ENCODE data around the gene SEC22C. TPM values are rescaled to one million over a fixed set of nuclear protein-coding genes. Genes with fewer than 3 reads are reported as not detected.

SEC22C gene
- total and polyA plus RNA-seq, 2 of the 4 experiments (the other 2 are of a cell fraction), result 24.0 to 43.9 TPM

DNA sequence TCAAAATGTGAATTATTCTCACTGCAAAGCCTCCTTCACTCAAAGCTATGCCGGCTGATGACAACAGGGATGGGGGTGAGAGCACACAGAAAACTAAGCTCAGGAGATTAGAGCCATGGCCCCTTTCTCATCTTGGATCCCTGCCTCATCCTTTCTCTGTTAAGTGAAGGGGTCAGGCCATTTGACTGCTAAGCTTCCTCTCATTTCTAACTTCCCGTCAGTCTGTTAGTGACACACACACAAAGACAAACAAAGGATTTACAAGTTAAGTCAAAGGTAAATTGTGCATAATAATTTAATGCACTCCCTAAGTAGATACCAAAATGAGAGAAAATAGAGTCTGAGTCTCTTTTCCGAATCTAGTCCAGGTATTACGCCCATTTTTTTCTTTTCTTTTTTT is 10.0 kb upstream of the SEC22C start:
- ChIA-PET POLR2A (ENCODE audit: unreplicated experiment) (interaction anchor here (0.6 kb wide), 1 partner anchor 16 kb away, joined by 3 read pairs; no protein-coding TSS in a partner anchor), CTCF (interaction anchor here (0.7 kb wide), 1 partner anchor 11 kb away, joined by 4 read pairs; no protein-coding TSS in a partner anchor)
- peaks cover 3% of the 10 kb centered on the region; the same call in 1 of the 2 replicates for H4K20me1 ChIP-seq (ENCODE audit: insufficient read depth, low read length)
- peak overlapping the region; percentile 92 for H2AK9ac ChIP-seq (replicated peaks; ENCODE audit: low read depth, low read length, poor library complexity)
- H3K4ac ChIP-seq (ENCODE audit: low read depth, low read length), result peak overlapping the region; percentile 9; the same call in 1 of the 2 replicates
- H3K36me3 ChIP-seq (ENCODE audit: control insufficient read depth, insufficient read depth, low read length), result peaks cover 4% of the 10 kb centered on the region; the same call in 1 of the 2 replicates
- no peaks in the 10 kb centered on the region for H3K9me3 ChIP-seq (ENCODE audit: control insufficient read depth, insufficient read depth, low read length)
- intact Hi-C loops (cut with micrococcal nuclease) (loop anchor here (1.0 kb wide), 1 partner anchor 8 kb away; the partner anchor contains the start of gene NKTR), dilution Hi-C loops (cut with HindIII; ENCODE audit: low sequenced_read_pairs, unreplicated experiment) (no loop called here), in situ Hi-C loops (cut with MboI; ENCODE audit: low sequenced_read_pairs) (no loop called here)
- H3K27ac ChIP-seq (ENCODE audit: insufficient read depth, low read length), result peak overlapping the region; percentile 37; the same call in 1 of the 2 replicates
- no peak overlapping the region for H3K18ac ChIP-seq (ENCODE audit: low read depth, low read length)
- H3K4me1 ChIP-seq (ENCODE audit: control insufficient read depth, insufficient read depth, low read length), result peaks cover 6% of the 10 kb centered on the region
- no TSS peak for BruUV-seq (replicated peaks)
- TF ChIP-seq CEBPB (IDR thresholded peaks at IDR 0.05; ENCODE audit: low read depth, low read length) (no peak), SMC3 (IDR thresholded peaks at IDR 0.05; ENCODE audit: low read depth, low read length) (no peak), POLR2A (IDR thresholded peaks at IDR 0.05; ENCODE audit: low read depth, low read length) (no peak), BHLHE40 (IDR thresholded peaks at IDR 0.05; ENCODE audit: low read depth, low read length) (no peak), MXI1 (IDR thresholded peaks at IDR 0.05; ENCODE audit: borderline replicate concordance, low read depth, low read length) (no peak), RCOR1 (IDR thresholded peaks at IDR 0.05; ENCODE audit: insufficient replicate concordance, low read length) (no peak)
- TF ChIP-seq, protein P1, sequence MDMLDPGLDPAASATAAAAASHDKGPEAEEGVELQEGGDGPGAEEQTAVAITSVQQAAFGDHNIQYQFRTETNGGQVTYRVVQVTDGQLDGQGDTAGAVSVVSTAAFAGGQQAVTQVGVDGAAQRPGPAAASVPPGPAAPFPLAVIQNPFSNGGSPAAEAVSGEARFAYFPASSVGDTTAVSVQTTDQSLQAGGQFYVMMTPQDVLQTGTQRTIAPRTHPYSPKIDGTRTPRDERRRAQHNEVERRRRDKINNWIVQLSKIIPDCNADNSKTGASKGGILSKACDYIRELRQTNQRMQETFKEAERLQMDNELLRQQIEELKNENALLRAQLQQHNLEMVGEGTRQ (IDR thresholded peaks at IDR 0.05; ENCODE audit: low read depth, low read length), result no peak
- no peak overlapping the region for H2BK20ac ChIP-seq (ENCODE audit: low read depth, low read length)
- H4K5ac ChIP-seq (ENCODE audit: low read depth, low read length), result peak overlapping the region; percentile 15; the same call in 1 of the 2 replicates
- no CpG with 5 or more reads among the region's 4 CpGs for WGBS, 2 experiments (ENCODE audit: extremely low coverage in 2 of 2, insufficient read length in 1 of 2)
- no peak overlapping the region for H2BK5ac ChIP-seq (ENCODE audit: low read depth, low read length, poor library complexity, severe bottlenecking)
- peaks cover 9% of the 10 kb centered on the region for H3K9me1 ChIP-seq (ENCODE audit: insufficient read depth, low read length)
- peak overlapping the region; percentile 48; the same call in 1 of the 2 replicates for H3K14ac ChIP-seq (replicated peaks; ENCODE audit: low read depth, low read length)
- H2BK15ac ChIP-seq (ENCODE audit: low read depth, low read length), result no peak overlapping the region
- no peaks in the 10 kb centered on the region for H3K27me3 ChIP-seq (ENCODE audit: control insufficient read depth, insufficient read depth, low read length)
- no peak overlapping the region; the same call in 1 of the 2 replicates for H3K56ac ChIP-seq (ENCODE audit: extremely low read depth, insufficient read depth, low read length)
- H4K8ac ChIP-seq (ENCODE audit: low read depth in 2 of 2, low read length in 2 of 2), result peak overlapping the region; percentile 36 to 67; a peak in 3 of 4 replicates
- no peak overlapping the region for H2BK120ac ChIP-seq (ENCODE audit: low read depth, low read length)
- H3K4me2 ChIP-seq (ENCODE audit: low read depth, low read length), result peak overlapping the region; percentile 71
- DNase-seq (no peak), ATAC-seq (ENCODE audit: low read depth) (no peak)
- peak overlapping the region; percentile 59 for H2AK5ac ChIP-seq (ENCODE audit: low read depth, low read length)
- H3K9ac ChIP-seq (ENCODE audit: low read depth, low read length), result peak overlapping the region; percentile 66
- H3K4me3 ChIP-seq (ENCODE audit: insufficient read depth, low read depth, low read length), result peak overlapping the region; percentile 67
- H4K91ac ChIP-seq (ENCODE audit: insufficient read depth, low read depth, low read length), result no peak overlapping the region; the same call in 1 of the 2 replicates
- peaks cover 21 to 32% of the 10 kb centered on the region in 2 experiments for H3K79me1 ChIP-seq (ENCODE audit: low read depth in 1 of 2, low read length in 2 of 2)
- H3K23ac ChIP-seq (ENCODE audit: low read depth, low read length), result peak overlapping the region; percentile 41; the same call in 1 of the 2 replicates
- H2AFZ ChIP-seq (replicated peaks; ENCODE audit: low read length, poor library complexity), result peak overlapping the region; percentile 87

Data from IMR-90 (cell line).